Measurements from ENCODE around the gene FAP.

The FAP gene

GRCh38 chr2:162149940-162150339 lies 93.3 kb downstream of the FAP start:
- TF ChIP-seq CTCF (IDR thresholded peaks at IDR 0.05; ENCODE audit: low read depth, low read length, missing control alignments) = no peak
- H3K4me3 ChIP-seq (replicated peaks; ENCODE audit: low read depth, low read length) = no peak overlapping the region
- DNase-seq (ENCODE audit: extremely low read depth, low read depth) = no peak

- no peak for TF ChIP-seq CTCF (IDR thresholded peaks at IDR 0.05; ENCODE audit: low read depth, low read length, missing control alignments)
Observed at GRCh38 chr2:162149466-162149865, 93.8 kb downstream of the FAP start.

GRCh38 chr2:162148956-162149355 lies 94.3 kb downstream of the FAP start:
- no peak overlapping the region for H3K4me3 ChIP-seq (replicated peaks; ENCODE audit: low read depth, low read length)
- DNase-seq (ENCODE audit: extremely low read depth, low read depth) = no peak
- TF ChIP-seq CTCF (IDR thresholded peaks at IDR 0.05; ENCODE audit: low read depth, low read length, missing control alignments) = no peak

More at GRCh38 chr2:162149466-162149865, 93.8 kb downstream of the FAP start:
- DNase-seq (ENCODE audit: extremely low read depth, low read depth) = no peak
- no peak overlapping the region for H3K4me3 ChIP-seq (replicated peaks; ENCODE audit: low read depth, low read length)

- DNase-seq (ENCODE audit: extremely low read depth, low read depth) = no peak
- TF ChIP-seq CTCF (IDR thresholded peaks at IDR 0.05; ENCODE audit: low read depth, low read length, missing control alignments) = no peak
- no peak overlapping the region for H3K4me3 ChIP-seq (replicated peaks; ENCODE audit: low read depth, low read length)
Observed at GRCh38 chr2:162143969-162144368, 99.3 kb downstream of the FAP start.

GRCh38 chr2:162138310-162138709 lies 104.9 kb downstream of the FAP start:
- H3K4me3 ChIP-seq (replicated peaks; ENCODE audit: low read depth, low read length) = no peak overlapping the region
- no peak for DNase-seq (ENCODE audit: extremely low read depth, low read depth)
- TF ChIP-seq CTCF (IDR thresholded peaks at IDR 0.05; ENCODE audit: low read depth, low read length, missing control alignments) = no peak

GRCh38 chr2:162127422-162127821 lies 115.8 kb downstream of the FAP start:
- no peak for DNase-seq (ENCODE audit: extremely low read depth, low read depth)
- H3K4me3 ChIP-seq (replicated peaks; ENCODE audit: low read depth, low read length) = no peak overlapping the region
- TF ChIP-seq CTCF (IDR thresholded peaks at IDR 0.05; ENCODE audit: low read depth, low read length, missing control alignments) = no peak

GRCh38 chr2:162126527-162126926 lies 116.7 kb downstream of the FAP start:
- DNase-seq (ENCODE audit: extremely low read depth, low read depth) = no peak
- H3K4me3 ChIP-seq (replicated peaks; ENCODE audit: low read depth, low read length) = no peak overlapping the region
- no peak for TF ChIP-seq CTCF (IDR thresholded peaks at IDR 0.05; ENCODE audit: low read depth, low read length, missing control alignments)

Data from HFF-Myc (cell line).